ENCODE data around the gene TSFM.

TSFM gene

DNA sequence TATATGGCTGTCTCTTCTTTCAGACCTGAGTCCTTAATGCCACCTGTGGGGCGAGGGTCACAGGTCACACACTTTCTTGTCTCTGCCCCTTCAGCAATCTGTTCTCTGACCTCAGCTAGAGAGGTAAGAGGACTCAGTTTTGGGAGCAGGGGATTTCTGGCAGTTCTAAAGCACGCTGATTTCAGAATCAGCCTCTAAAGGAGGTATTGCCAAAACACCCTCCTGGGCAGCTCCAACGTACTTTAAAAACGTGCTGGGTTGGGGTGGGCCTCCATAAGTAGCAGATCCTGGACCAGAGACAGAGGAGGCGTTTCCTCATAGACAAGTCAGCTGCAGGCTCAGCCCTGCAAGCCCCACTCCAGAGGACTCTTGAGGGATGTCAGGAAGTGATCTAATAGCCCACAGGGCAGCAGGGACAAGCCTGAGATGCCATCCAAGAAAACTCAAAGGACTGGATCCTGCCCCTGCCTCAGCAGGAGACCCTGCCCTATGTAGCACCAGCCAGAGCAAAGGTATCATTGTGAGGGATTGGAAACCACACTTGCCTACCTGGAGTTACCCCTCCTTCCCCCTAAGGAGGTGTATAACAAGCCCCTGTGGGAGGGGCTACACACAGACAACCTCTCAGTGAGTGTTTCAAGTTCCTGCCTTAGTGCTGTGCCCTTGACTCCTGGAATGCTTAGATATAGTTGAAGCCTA is 55.4 kb downstream of the TSFM start:
- DNase-seq, result no peak

DNA sequence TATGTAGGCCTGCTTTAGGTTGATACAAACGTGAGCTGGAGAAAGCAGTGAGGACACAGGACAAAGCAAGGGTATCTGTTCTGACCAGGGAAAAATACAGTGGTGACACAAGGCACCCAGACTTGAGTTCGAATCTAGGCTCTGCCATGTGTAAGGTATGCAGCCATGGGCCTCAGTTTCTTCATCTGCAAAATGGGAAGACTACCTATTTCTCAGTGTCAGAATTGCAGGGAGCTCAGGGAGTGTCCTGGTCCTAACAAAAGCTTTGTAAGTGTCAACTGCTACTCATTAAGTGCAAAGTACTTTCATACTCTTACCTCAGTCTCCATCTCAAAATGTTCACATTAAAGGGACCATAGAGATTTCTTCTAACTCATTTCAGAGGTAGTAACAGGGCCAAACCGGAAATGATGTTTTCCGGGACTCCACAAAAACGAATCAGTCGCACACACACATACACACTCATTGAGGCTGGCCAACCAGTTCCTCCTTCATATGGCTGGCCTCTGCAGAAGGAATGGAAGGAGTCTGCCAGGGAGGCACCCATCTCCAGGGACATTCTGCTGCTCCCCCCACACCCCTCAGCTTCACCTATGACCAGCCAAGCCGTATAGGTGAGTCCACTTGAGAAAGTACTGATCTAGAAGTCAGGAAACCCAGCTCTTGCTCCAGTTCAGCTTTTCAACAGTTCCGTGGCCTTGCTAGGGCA is 56.2 kb downstream of the TSFM start:
- DNase-seq, result peak; percentile 48

DNA sequence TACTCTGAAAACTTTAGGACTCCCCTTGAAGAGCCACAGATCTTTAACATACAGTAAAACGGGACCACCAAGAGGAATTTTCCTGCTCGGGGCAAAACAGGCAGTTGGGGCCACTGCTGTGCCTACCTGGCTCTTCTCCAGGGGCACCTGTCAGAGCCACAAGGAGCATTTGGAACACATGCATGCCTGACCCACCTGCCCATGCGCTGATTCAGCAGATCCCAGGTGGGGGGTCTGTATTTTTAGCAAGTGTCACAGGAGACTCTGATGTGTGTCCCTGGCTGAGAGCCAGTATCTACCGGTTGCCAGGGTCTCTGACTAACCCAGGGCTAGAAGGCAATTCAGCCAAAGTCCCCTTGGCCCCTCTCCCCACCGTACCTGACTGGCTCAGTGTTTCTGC is 57.4 kb downstream of the TSFM start:
- DNase-seq, result no peak

DNA sequence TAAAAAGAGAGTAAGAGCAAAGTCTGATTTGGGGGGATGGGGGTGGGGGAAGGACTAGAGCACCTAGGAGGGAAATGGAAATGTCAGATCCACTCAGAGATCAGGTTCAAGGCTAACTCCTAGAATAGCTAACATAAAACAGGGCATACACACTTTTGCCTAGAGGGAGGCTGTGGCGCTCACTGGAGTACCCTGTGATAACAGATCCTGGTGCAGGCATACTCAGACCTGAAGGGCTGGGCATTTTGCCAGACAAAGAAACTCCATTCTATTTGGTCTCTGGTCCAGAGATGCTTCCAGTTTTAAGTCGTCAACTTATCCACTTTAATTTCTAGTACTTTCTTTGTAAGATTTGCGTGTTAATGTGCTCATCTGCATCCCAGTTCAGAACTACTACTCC is 58.1 kb downstream of the TSFM start:
- DNase-seq, result no peak

DNA sequence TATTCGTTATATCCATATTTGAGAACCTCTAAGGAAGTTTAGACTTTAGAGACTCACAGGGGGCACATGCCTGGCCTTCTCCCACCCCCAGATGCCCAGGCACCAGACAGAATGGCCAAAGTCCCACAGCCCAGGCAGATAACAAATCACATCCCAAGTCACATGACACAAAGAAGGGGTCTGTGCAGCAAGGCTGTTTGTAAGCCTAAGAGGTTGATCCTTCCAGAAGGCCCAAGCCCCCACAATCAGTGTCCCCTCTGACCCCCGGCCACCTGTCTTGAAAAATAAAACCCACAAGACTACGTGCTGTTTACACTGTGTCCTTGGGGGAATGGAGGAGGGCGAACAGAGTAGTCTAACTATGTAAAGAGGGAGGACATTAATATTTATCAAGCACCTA is 58.9 kb downstream of the TSFM start:
- no peak for DNase-seq

DNA sequence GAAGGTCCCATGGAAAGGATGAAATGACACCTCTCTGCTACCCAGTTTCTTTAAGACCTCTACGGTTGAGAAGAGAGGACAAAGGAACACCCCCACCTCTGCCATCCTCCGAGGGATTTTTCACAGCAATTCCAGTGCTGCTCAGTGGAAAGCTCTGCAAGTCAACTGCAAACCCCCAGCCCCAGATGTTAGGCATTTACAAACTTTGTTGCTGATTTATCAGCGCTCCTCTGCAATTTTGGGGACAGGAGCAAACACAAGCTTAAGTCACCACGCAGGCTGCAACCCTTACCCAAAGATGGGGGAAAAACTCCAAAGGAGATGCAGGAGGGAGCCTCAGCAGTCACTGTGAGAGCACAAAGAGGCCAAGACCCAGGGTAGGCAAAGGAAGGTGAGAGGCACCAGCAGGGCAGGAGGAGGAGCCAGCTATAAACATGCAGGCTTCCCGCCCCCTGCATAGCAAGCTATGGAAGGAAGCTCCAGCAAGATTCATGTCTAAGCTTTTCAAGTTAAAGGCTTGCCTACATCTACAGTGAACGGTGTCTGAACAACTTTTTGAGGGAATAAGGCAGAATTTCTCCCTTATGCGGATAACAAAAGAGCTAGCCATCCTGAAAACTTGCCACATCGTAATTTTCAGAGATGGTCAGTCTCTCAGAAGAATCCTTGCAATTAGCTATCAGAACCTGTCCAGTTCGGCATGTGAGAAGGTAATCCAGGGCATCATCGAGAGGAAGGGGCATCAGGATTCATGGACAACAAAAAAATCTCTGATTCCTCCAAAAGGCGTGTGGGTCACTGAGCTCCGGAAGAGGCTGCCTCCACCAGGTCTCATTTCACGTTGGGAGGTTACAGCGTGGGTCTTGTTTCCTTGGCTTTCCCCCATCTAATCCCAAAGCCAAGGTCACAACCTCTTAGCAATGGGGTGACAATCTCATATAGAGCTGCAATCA is 60.0 kb downstream of the TSFM start:
- no peak for DNase-seq

DNA sequence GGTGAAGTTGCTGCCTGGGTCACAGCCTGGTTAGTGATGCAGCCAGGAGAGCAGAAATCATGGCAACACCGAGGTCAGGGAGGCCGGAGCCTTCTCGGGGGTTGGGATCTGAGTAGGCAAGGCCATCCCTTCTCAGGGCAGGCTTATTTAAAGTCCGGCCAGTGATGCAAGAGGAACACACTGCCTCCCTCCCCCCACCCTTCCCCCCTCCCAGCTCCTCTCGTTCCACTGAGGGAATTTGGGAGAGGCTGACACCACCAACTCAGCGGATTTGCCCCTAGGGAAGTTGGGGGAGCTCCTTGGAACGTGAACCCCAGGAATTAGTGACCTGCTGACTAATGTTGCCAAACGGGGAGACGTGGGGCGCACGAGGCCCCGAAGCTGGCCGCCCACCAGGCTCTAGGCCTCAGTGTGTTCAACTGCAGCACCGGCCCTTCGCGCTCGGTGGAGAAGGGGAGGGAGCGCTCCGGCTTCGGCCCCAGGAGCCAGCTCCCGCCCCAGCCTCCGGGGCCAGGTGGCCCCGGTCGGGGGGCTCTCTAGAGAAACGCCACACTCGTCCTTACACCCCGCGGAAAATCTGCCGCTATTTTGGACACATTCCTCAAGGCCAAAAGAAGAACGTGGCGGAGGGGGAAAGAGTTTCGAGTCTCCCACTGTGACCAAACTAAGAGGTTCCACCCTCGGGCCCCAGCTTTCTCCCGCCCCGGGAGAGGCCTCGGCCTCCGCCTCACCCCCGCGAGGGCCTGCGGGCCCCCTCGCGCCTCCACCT is 62.3 kb downstream of the TSFM start:
- DNase-seq, result no peak

DNA sequence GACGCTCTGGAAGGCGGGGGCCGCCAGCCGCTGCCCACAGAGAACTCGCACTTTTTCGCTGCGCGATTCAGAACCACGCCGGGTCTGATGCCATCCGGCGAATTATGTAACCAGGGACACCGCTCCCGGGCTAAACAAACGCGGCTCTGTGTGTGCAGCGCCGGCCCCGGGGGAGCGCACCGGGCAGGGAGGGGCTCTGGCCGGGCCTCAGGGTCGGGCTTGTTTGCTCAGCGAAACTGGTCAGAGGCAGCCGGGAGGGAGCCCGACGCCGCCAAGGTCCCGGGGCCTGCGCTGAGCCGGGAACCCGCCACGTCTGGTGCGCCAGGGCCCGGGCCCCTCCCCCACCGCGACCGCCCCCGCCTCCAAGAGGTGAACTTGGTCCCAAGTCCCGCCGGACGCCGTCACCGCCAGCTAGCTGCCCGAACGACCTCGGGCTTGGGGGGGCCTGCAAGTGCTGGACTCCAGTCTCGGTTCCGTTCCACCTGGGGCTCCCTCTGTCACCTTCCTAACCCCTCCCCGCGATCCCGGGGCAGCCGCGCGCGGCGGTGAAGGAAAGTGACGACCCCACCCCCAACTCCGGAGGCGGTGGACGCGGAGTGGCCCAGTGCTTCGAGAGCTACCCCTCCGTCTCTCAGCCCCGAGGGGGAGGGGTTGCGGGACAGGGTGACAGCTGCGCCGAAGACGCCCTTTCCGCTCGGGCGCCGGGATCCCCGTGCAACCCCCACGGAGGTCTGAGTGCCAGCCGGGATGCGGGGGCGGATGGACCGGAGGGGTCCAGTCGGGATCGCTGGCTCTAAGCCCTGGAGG is 63.1 kb downstream of the TSFM start:
- peak; percentile 60 for DNase-seq

DNA sequence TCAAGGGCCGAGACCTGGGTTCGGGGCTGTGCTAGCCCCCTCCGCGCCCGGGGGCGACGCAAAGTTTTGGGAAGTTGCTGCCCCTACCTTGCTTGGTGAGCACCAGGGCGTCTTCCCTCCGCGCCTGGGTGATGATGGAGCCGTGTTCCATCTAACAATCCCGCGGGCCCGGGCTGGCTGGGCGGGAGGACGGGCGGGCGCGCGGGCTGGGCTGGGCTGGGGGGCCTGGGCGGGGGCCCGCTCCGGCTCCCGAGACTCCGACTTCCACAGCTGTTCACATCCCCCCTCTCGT is 63.6 kb downstream of the TSFM start:
- DNase-seq, result no peak

DNA sequence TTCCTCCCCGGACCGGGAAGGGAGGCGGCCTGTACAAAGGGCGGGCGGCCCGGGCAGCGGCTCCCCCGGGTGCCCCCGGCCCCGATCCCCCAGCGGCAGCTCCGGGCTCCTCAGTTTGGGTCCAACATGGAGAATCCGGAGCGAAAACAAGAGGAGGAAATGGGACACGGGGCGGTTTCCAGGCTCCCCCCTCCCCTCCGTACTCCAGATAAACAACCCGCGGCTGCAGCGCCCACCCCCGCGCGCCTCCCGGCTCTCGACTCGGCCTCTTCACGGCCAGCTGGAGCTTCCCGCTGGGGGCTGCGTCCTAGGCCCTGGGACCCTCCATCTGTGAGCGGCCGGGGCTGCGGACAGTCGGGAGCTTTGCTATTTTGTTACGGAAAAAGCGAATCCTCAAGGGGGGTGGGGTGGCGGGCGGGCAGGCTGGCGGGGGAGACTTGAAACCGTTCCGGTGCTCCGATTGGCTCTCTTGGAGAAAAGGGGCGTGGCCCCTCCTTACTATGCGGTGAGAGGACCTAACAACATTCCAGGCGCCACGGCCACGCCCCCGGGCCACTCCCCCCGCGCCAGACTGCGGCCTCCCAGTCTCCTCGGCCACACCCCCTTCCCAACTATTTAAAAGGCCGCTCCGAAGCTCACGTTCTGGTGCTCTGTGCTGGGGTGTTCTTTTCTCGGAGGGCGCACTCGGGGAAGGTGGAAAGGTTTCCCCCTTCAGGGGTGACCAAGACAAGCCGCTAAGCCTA is 64.2 kb downstream of the TSFM start, which contains the start of gene CTDSP2:
Gene CTDSP2, minus strand, starts transcription at position 153 of the 743 bp plus-strand sequence. CDS start 294 bp downstream, outside the sequence.
- peak; percentile 92 for DNase-seq

Data from CD4-positive, alpha-beta T cell treated with Interleukin-12 subunit alpha and Interleukin-12 subunit beta, for 1 hour (primary cell).